Mononuclear cell (primary cell): ENCODE results near the gene PEAK1. TPM values are rescaled to one million over a fixed set of nuclear protein-coding genes. Genes with fewer than 3 reads are reported as not detected.

Experiments used
- H3K27me3 ChIP-seq: 2 replicates; pipeline ENCODE4 v1.6.0; 2011; ENCODE audit warnings: low read length, control low read depth; ENCODE audit not compliant: insufficient read depth
- H3K4me1 ChIP-seq: 2 replicates; pipeline ENCODE4 v1.5.1; 2011; ENCODE audit warnings: mild to moderate bottlenecking, low read length, control low read depth; ENCODE audit not compliant: insufficient read depth
- H3K4me3 ChIP-seq: 2 replicates; pipeline ENCODE4 v1.5.1; 2011; ENCODE audit warnings: mild to moderate bottlenecking, low read length, moderate library complexity
- H3K9me3 ChIP-seq: 2 replicates; pipeline ENCODE4 v1.5.1; 2011; ENCODE audit warnings: low read depth, mild to moderate bottlenecking, control low read depth, low read length
- total RNA-seq: library from RNA; depleted of rRNA; stranded (reverse); fragments of >200 nt; gene quantifications from one replicate; pipeline ENCODE4 v1.2.3, GENCODE V29; 2012

PEAK1 gene
- total RNA-seq, 1 donor, result 10.8 TPM

DNA sequence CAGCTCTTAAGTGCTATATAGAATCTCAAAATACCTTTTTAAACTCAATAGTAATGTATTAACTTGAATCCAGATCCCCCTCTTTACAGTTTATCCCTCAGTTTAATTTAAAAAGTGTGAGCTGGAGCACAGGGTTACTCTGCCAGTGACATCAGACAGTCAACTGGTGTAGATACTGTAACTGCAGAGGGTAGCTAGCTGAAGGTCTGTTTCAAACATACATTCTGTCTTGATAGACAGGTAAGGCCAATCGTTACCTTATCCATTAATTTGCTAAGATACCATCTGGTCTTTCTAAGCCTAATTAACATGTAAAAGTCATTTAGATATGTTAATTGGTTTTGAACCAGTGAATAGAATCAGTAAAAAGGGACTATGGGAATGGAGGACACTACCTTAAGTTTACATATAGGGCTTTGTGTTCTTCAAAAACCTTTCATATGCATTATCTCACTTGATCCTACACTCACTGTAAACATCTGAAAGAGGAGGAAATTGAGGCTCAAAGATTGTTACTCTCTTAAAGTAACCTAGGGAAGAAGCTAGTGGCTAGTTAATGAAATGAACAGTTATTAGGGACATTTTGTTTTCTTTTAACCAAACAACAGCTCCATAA is 289.5 kb downstream of the PEAK1 start:
- Histone ChIP-seq H3K4me1 (no peaks in the 10 kb centered on the region), H3K27me3 (no peaks in the 10 kb centered on the region), H3K9me3 (no peaks in the 10 kb centered on the region), H3K4me3 (no peak overlapping the region)

GRCh38 chr15:77127626-77128025 is 292.3 kb downstream of the PEAK1 start:
- Histone ChIP-seq H3K27me3 (no peaks in the 10 kb centered on the region), H3K4me3 (no peak overlapping the region), H3K4me1 (no peaks in the 10 kb centered on the region), H3K9me3 (no peaks in the 10 kb centered on the region)

GRCh38 chr15:77126529-77127326 is 293.2 kb downstream of the PEAK1 start:
- no peaks in the 10 kb centered on the region for H3K4me1 ChIP-seq
- no peaks in the 10 kb centered on the region for H3K27me3 ChIP-seq

GRCh38 chr15:77123854-77124253 is 296.1 kb downstream of the PEAK1 start:
- H3K9me3 ChIP-seq, result no peaks in the 10 kb centered on the region

More at GRCh38 chr15:77126529-77127326, 293.2 kb downstream of the PEAK1 start:
- H3K9me3 ChIP-seq, result no peaks in the 10 kb centered on the region
- H3K4me3 ChIP-seq, result no peak overlapping the region

DNA sequence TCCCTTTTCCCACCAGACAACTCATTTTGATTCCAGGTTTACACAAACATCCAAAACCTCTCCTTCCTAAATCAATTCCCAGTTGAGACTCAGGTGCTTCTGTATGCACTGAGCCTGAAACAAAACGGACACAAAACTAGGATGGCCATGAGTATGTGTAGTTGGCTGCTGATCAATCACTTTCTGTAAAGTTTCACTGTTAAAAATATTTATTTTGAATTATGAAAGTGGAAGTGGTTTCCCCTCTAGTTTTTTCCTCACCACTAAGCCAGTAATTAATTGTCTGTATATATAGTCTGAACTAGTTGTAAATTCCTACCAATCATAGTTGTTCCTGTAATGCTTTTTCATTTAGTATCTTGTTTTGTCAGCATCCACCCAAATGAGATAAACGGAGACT is 297.3 kb downstream of the PEAK1 start:
- Histone ChIP-seq H3K27me3 (no peaks in the 10 kb centered on the region), H3K4me1 (peaks cover 3% of the 10 kb centered on the region)

More at GRCh38 chr15:77123854-77124253, 296.1 kb downstream of the PEAK1 start:
- Histone ChIP-seq H3K4me3 (no peak overlapping the region), H3K4me1 (peaks cover 3% of the 10 kb centered on the region), H3K27me3 (no peaks in the 10 kb centered on the region)

DNA sequence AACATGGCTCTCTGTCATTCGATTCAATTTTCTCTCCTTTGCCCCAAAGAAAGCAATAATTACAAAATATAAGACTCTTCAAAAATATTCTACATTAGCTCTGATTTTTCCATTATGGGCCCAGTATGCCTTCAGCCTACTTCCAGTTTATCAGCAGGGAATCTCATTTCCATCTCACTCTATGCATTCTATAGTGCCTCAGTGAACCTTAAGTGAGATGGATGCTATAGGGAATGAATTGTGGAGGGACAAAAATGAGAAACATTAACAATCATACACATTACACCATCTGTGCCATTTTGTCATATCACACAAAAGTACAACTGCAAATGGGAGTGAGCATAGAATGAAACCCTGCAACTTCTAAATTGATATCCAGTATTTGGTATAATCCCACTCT is 298.3 kb downstream of the PEAK1 start:
- no peaks in the 10 kb centered on the region for H3K27me3 ChIP-seq
- no peak overlapping the region for H3K4me3 ChIP-seq
- peaks cover 3% of the 10 kb centered on the region for H3K4me1 ChIP-seq
- H3K9me3 ChIP-seq, result no peaks in the 10 kb centered on the region

More for the DNA sequence above, 297.3 kb downstream of the PEAK1 start:
- H3K9me3 ChIP-seq, result no peaks in the 10 kb centered on the region
- H3K4me3 ChIP-seq, result no peak overlapping the region

GRCh38 chr15:77120576-77120975 is 299.3 kb downstream of the PEAK1 start:
- peaks cover 3% of the 10 kb centered on the region for H3K4me1 ChIP-seq
- H3K4me3 ChIP-seq, result no peak overlapping the region
- H3K9me3 ChIP-seq, result no peaks in the 10 kb centered on the region
- no peaks in the 10 kb centered on the region for H3K27me3 ChIP-seq

DNA sequence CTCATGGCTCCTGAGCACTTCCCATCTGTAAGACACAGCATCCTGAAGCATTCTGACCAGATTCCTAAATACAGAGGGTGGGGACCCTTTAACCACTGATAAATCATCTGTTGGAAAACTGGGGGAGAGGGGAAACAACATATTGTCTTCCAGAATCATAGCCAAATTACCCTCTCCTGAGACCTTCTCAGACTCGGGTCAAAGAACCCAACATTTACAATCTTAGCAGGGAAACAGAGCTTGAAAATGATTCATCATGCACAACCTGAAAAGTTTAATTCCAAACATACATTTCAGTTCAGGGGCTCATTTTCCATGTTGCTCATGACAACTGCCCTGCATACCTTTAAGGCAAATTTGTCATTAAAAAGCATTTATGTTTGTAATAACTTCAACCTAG is 300.5 kb downstream of the PEAK1 start:
- Histone ChIP-seq H3K4me3 (no peak overlapping the region), H3K27me3 (no peaks in the 10 kb centered on the region), H3K4me1 (peaks cover 3% of the 10 kb centered on the region), H3K9me3 (no peaks in the 10 kb centered on the region)

GRCh38 chr15:77118882-77119321 is 301.0 kb downstream of the PEAK1 start:
- Histone ChIP-seq H3K4me3 (no peak overlapping the region), H3K4me1 (peaks cover 3% of the 10 kb centered on the region), H3K27me3 (no peaks in the 10 kb centered on the region), H3K9me3 (no peaks in the 10 kb centered on the region)

DNA sequence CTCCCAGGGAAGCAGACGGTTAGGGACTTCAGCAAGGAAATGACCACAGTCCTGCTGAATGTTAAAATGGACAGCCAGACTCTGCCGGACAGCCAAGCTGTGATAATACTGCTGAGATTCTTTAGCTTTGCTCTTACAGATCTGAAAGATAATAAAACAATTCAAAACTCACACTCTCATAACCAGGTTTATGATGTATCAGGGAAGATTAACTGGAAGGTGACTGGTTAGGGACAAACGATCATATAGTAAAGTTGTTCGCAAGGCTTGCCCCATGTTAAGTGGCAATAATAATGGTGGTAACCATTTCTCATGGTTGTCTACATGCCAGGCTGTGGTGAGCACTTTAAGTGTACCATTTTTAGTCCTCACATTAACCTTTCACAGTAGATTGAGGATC is 304.7 kb downstream of the PEAK1 start:
- H3K9me3 ChIP-seq, result no peaks in the 10 kb centered on the region
- peaks cover 3% of the 10 kb centered on the region for H3K4me1 ChIP-seq
- no peak overlapping the region for H3K4me3 ChIP-seq
- H3K27me3 ChIP-seq, result no peaks in the 10 kb centered on the region

DNA sequence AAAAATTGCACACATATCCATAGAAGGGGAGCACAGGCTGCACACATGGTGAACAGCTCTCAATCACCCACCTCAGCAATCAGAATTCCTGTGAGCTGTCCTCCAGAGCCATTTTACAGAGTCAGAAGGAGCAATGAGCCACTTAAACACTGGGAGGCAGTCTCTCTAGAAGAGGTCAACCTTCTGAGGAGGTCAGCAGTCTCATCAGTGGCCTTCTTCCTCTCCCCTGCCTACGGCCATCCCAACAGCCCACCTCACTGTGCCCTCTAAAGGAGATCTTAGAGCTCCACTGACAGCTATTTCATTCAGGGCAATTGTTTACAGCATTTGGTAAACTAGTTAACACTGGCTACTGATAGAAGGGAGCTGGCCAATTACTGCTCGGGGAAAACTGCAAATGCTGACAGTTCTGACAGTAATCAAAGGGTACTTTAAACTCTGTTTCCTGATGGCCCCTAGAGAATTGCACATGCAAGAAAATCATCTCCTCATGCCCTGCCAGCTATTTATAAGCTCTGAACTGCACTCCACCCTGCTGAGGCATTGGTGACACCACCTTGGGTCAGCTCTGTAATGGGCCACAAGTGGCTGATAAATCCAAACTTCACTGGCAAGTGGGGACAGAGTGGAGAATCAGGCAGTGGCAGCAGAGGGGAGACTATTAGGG is 306.9 kb downstream of the PEAK1 start:
- no peaks in the 10 kb centered on the region for H3K4me1 ChIP-seq
- H3K9me3 ChIP-seq, result no peaks in the 10 kb centered on the region
- no peak overlapping the region for H3K4me3 ChIP-seq
- no peaks in the 10 kb centered on the region for H3K27me3 ChIP-seq

DNA sequence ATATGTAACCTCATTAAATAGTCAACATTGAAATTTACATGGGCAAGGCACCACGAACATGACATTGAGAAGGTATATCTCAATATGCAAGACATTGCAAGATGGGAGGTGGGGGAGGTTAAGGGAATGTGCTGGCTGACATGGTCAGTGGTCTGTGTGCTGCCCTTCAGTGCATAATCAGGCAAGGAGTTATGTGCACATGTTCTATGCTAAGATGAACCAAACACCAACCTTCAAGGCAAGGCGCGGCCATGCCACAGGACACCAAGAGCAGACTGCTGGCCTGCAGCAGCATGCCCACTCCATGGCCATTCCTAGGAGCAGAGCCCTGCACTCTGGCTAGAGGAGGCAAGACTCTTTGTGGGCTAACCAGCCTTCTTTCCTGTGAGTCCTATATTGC is 308.1 kb downstream of the PEAK1 start:
- no peaks in the 10 kb centered on the region for H3K27me3 ChIP-seq
- H3K9me3 ChIP-seq, result no peaks in the 10 kb centered on the region
- no peaks in the 10 kb centered on the region for H3K4me1 ChIP-seq
- no peak overlapping the region for H3K4me3 ChIP-seq

DNA sequence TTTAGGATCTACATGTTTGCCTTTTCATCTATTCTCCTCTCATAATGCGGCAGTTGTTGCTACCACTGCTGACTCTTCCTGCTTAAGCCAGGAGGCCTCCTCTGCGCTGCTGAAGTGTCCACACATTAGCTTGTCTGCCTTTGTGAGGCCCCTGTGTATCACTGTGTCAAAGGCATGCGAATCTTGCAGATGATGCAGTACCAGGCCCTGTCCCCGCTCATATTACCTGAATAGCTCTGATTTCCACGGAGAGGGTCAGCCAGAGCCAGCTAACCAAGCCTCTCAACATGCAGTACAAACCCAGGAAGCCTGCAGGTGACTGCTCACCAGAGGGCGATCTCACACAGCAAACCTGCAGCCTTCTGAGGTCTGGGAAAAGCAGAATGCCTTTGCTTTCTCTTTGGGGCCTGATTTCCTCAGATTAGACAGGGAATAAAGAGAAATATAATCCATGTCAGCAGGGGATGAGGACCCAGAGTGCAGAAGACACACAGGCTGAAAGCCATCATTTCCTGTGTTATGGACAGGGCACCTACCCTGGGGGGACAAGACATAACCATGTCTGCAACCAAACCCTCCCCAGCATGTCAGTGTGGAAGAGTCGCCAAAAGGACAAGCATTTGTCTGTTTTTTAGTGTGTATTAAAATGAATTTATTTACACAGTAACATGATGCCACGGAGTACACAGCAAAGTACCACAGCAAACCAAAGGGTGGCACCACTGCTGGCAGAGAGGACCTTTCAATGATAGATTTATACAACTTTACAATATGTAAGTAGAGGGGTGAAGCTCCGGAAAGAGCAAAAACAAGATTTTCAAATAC is 312.2 kb downstream of the PEAK1 start:
- Histone ChIP-seq H3K27me3 (no peaks in the 10 kb centered on the region), H3K4me1 (no peaks in the 10 kb centered on the region), H3K4me3 (no peak overlapping the region), H3K9me3 (no peaks in the 10 kb centered on the region)

DNA sequence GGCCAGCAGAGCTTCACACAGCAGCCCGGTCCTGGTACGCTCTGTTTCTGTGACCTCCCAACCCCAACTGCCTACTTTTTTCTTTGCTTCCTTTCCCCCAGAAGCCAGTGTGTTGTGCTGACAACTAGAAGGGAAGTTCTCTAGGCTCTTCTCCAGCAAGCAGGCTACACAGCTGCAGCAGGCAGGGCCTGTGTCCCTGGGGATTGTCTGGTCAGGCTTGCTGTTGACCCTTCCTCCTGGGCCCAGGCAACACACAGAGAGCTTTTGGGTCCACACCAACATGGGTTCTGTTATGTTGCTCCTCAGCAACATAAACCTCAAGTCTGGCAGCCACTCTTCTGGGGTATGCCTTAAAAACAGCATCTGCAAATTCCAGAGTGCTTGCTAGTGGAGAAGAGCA is 312.8 kb downstream of the PEAK1 start:
- Histone ChIP-seq H3K27me3 (no peaks in the 10 kb centered on the region), H3K4me3 (no peak overlapping the region), H3K4me1 (no peaks in the 10 kb centered on the region), H3K9me3 (no peaks in the 10 kb centered on the region)

GRCh38 chr15:77104155-77104554 is 315.7 kb downstream of the PEAK1 start:
- Histone ChIP-seq H3K27me3 (no peaks in the 10 kb centered on the region), H3K4me3 (no peak overlapping the region), H3K9me3 (no peaks in the 10 kb centered on the region), H3K4me1 (no peaks in the 10 kb centered on the region)
